Measurements from ENCODE around the gene ATP11C. TPM values are rescaled to one million over a fixed set of nuclear protein-coding genes. Genes with fewer than 3 reads are reported as not detected.

The ATP11C gene
- total RNA-seq, 2 donors from 2014 or later = 9.1 to 15.3 TPM

- Histone ChIP-seq H3K27me3 (no peaks in the 10 kb centered on the region), H3K4me3 (no peak overlapping the region), H3K9ac (ENCODE audit: low read depth in 2 of 2, low read length in 2 of 2) (no peak overlapping the region), H3K27ac (no peak overlapping the region), H3K4me1 (no peaks in the 10 kb centered on the region), H3K9me3 (no peaks in the 10 kb centered on the region), H3K36me3 (no peaks in the 10 kb centered on the region)
- TF ChIP-seq, protein P1, sequence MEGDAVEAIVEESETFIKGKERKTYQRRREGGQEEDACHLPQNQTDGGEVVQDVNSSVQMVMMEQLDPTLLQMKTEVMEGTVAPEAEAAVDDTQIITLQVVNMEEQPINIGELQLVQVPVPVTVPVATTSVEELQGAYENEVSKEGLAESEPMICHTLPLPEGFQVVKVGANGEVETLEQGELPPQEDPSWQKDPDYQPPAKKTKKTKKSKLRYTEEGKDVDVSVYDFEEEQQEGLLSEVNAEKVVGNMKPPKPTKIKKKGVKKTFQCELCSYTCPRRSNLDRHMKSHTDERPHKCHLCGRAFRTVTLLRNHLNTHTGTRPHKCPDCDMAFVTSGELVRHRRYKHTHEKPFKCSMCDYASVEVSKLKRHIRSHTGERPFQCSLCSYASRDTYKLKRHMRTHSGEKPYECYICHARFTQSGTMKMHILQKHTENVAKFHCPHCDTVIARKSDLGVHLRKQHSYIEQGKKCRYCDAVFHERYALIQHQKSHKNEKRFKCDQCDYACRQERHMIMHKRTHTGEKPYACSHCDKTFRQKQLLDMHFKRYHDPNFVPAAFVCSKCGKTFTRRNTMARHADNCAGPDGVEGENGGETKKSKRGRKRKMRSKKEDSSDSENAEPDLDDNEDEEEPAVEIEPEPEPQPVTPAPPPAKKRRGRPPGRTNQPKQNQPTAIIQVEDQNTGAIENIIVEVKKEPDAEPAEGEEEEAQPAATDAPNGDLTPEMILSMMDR (IDR thresholded peaks at IDR 0.05) = no peak
- intact Hi-C loops (cut with DNase I) = no loop called here
- no peak for DNase-seq
Measured at GRCh38 chrX:139750390-139750789, 182.5 kb downstream of the ATP11C start.

GRCh38 chrX:139739138-139739537 lies 193.7 kb downstream of the ATP11C start:
- no peak overlapping the region for H3K4me3 ChIP-seq
- TF ChIP-seq, protein P1 (IDR thresholded peaks at IDR 0.05) = no peak
- no peaks in the 10 kb centered on the region for H3K27me3 ChIP-seq
- DNase-seq = no peak
- H3K27ac ChIP-seq = no peak overlapping the region
- H3K36me3 ChIP-seq = no peaks in the 10 kb centered on the region
- no peaks in the 10 kb centered on the region for H3K9me3 ChIP-seq
- intact Hi-C loops (cut with DNase I) = no loop called here
- no peaks in the 10 kb centered on the region for H3K4me1 ChIP-seq
- no peak overlapping the region for H3K9ac ChIP-seq (ENCODE audit: low read depth in 2 of 2, low read length in 2 of 2)

DNA sequence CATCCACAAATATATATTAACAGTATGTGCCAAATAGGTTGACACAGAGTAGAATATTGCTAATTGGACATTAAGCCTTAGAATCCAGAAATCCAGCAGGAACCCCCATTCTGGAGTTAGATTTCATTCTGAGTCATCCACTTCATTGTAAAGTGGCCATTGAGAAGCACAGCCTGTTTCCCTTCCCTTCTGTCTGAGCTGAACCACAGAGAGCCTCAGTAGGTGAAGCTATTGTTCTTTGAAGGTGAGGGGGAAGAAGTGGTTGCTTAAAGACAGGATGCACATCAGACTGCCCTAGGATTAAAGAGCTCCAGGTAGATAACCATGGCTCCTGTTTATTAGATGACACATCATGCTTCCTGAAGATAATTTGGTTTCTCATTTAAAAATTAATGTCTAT lies 194.3 kb downstream of the ATP11C start:
- Histone ChIP-seq H3K27me3 (no peaks in the 10 kb centered on the region), H3K9ac (ENCODE audit: low read depth in 2 of 2, low read length in 2 of 2) (no peak overlapping the region), H3K4me1 (no peaks in the 10 kb centered on the region), H3K9me3 (no peaks in the 10 kb centered on the region), H3K27ac (no peak overlapping the region), H3K4me3 (no peak overlapping the region), H3K36me3 (no peaks in the 10 kb centered on the region)
- DNase-seq = no peak
- TF ChIP-seq, protein P1 (IDR thresholded peaks at IDR 0.05) = no peak
- intact Hi-C loops (cut with DNase I) = no loop called here

- H3K27me3 ChIP-seq = no peaks in the 10 kb centered on the region
- intact Hi-C loops (cut with DNase I) = no loop called here
- no peaks in the 10 kb centered on the region for H3K9me3 ChIP-seq
- H3K4me3 ChIP-seq = no peak overlapping the region
- DNase-seq = no peak
- H3K4me1 ChIP-seq = no peaks in the 10 kb centered on the region
- H3K9ac ChIP-seq (ENCODE audit: low read depth in 2 of 2, low read length in 2 of 2) = no peak overlapping the region
- H3K36me3 ChIP-seq = no peaks in the 10 kb centered on the region
- TF ChIP-seq, protein P1 (IDR thresholded peaks at IDR 0.05) = no peak
- H3K27ac ChIP-seq = no peak overlapping the region
Measured at GRCh38 chrX:139736151-139736550, 196.7 kb downstream of the ATP11C start.

- no peak overlapping the region for H3K9ac ChIP-seq (ENCODE audit: low read depth in 2 of 2, low read length in 2 of 2)
- H3K9me3 ChIP-seq = no peaks in the 10 kb centered on the region
- intact Hi-C loops (cut with DNase I) = no loop called here
- TF ChIP-seq, protein P1 (IDR thresholded peaks at IDR 0.05) = no peak
- no peak for DNase-seq
- H3K4me1 ChIP-seq = no peaks in the 10 kb centered on the region
- H3K27me3 ChIP-seq = no peaks in the 10 kb centered on the region
- no peak overlapping the region for H3K27ac ChIP-seq
- H3K36me3 ChIP-seq = no peaks in the 10 kb centered on the region
- H3K4me3 ChIP-seq = no peak overlapping the region
Measured at GRCh38 chrX:139734996-139735395, 197.9 kb downstream of the ATP11C start.

DNA sequence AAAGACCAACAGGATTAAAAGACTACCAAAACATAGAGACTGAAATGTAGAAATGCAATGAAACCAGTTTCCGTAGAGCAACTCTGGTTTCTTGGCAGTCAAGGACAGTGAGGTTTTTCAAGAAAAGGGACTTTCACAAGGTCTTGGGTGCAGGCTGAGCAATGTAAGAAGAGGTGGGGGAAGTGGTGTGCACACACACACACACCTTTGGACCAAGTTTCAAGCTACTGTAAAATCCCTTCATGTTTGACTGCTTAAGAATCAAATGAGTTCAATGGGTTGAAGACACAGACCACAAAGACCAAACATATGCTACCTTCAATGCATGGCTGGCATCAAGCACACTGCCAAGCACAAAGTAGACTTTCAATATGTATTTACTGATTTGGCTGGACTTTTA lies 207.1 kb downstream of the ATP11C start:
- H3K27ac ChIP-seq = no peak overlapping the region
- no peaks in the 10 kb centered on the region for H3K4me1 ChIP-seq
- no peaks in the 10 kb centered on the region for H3K36me3 ChIP-seq
- DNase-seq = no peak
- no peaks in the 10 kb centered on the region for H3K9me3 ChIP-seq
- intact Hi-C loops (cut with DNase I) = no loop called here
- H3K4me3 ChIP-seq = no peak overlapping the region
- TF ChIP-seq, protein P1 (IDR thresholded peaks at IDR 0.05) = no peak
- no peaks in the 10 kb centered on the region for H3K27me3 ChIP-seq
- H3K9ac ChIP-seq (ENCODE audit: low read depth in 2 of 2, low read length in 2 of 2) = no peak overlapping the region

Measured in colonic mucosa (tissue), 4 donors.